Mucosa of rectum (tissue), 2 donors: ENCODE results near the gene GCH1.

Experiments
- H3K27ac ChIP-seq, 2 donors: one replicate each; pipeline ENCODE4 v1.7.0; 2013; ENCODE audit warnings: inconsistent platforms in 2 of 2, low read depth in 2 of 2, low read length in 2 of 2
- H3K27me3 ChIP-seq, 2 donors: one replicate each; pipeline ENCODE4 v1.7.0; 2013; ENCODE audit warnings: low read length in 2 of 2; ENCODE audit not compliant: control insufficient read depth in 2 of 2, insufficient read depth in 2 of 2
- H3K36me3 ChIP-seq, 2 donors: one replicate each; pipeline ENCODE4 v1.7.0; 2013; ENCODE audit warnings: low read length in 2 of 2; ENCODE audit not compliant: control insufficient read depth in 2 of 2, insufficient read depth in 2 of 2
- H3K4me1 ChIP-seq, 2 donors: one replicate each; pipeline ENCODE4 v1.7.0; 2013; ENCODE audit warnings: low read length in 2 of 2, mild to moderate bottlenecking in 1 of 2; ENCODE audit not compliant: control insufficient read depth in 2 of 2, insufficient read depth in 2 of 2
- H3K4me3 ChIP-seq, 2 donors: one replicate each; pipeline ENCODE4 v1.7.0; 2013; ENCODE audit warnings: low read length in 2 of 2
- H3K9ac ChIP-seq, 2 donors: one replicate each; pipeline ENCODE4 v1.7.0; 2013; ENCODE audit warnings: low read length in 2 of 2, low read depth in 1 of 2, mild to moderate bottlenecking in 1 of 2
- H3K9me3 ChIP-seq, 2 donors: one replicate each; pipeline ENCODE4 v1.7.0; 2013; ENCODE audit warnings: low read length in 2 of 2; ENCODE audit not compliant: control insufficient read depth in 2 of 2
- donor health status: healthy.
- donor health status: Normal muscosa, but diverticular disease.

GCH1 gene

GRCh38 chr14:54792288-54792687 lies 110.3 kb downstream of the GCH1 start:
- Histone ChIP-seq H3K4me3 (no peak overlapping the region), H3K27ac (no peak overlapping the region), H3K27me3 (no peaks in the 10 kb centered on the region), H3K9ac (no peak overlapping the region), H3K36me3 (peaks cover 0 to 10% of the 10 kb centered on the region in 2 donors), H3K9me3 (no peaks in the 10 kb centered on the region), H3K4me1 (no peaks in the 10 kb centered on the region)
